SK-N-SH (cell line): Measurements from ENCODE around the gene C5orf52. TPM values are rescaled to one million over a fixed set of nuclear protein-coding genes. Genes with fewer than 3 reads are reported as not detected.
"Not testable (repeated sequence)": the region's sequence is repeated elsewhere in the genome, so short reads cannot be mapped to it uniquely, and the experiment has no call there.

Experiments used
- CTCF ChIA-PET: fragments of 300-600, 350-600 bp; formaldehyde crosslinking; extraction: SDS; loops from one replicate; lab custom pipeline; 2021; lab: Yijun Ruan, JAX
- POLR2A ChIA-PET: fragments of 350-600 bp; sonication (Branson Sonifier 250); formaldehyde crosslinking; extraction: SDS; loops from one replicate; lab custom pipeline; 2020; ENCODE audit warnings: antibody characterized with exemption, inconsistent platforms; lab: Yijun Ruan, JAX
- DNase-seq: peaks from one replicate; pipeline ENCODE4 v3.0.0; 2012
- H2AFZ ChIP-seq: fragments of 200-600 bp; sonication (generic); 2 replicates; pipeline ENCODE4 v1.8.1; 2016; ENCODE audit warnings: antibody characterized with exemption, mild to moderate bottlenecking, low read depth
- H3F3A ChIP-seq: fragments of 200-600 bp; sonication (generic); replicated peaks from 2 replicates; pipeline ENCODE3; 2016; ENCODE audit warnings: antibody characterized with exemption, mild to moderate bottlenecking; ENCODE audit not compliant: insufficient read depth
- H3K27ac ChIP-seq, 2 experiments: fragments of 200-500 bp in 1 of 2; fragments of 200-600 bp in 1 of 2; sonication (Bioruptor generic) in 1 of 2; sonication (generic), shearing (Covaris generic) in 1 of 2; 2 replicates each; pipeline versions ENCODE4 v1.5.1 to v1.6.1; 2014 to 2016; ENCODE audit warnings: low read depth in 2 of 2, inconsistent platforms in 1 of 2, low read length in 1 of 2, mild to moderate bottlenecking in 1 of 2, mixed read lengths in 1 of 2
- H3K27me3 ChIP-seq: fragments of 200-600 bp; sonication (generic), shearing (Covaris generic); 2 replicates; pipeline ENCODE4 v1.6.1; 2016; ENCODE audit warnings: mixed run types; ENCODE audit not compliant: insufficient read depth
- H3K36me3 ChIP-seq, 2 experiments: fragments of 200-500 bp in 1 of 2; fragments of 200-600 bp in 1 of 2; sonication (Bioruptor generic) in 1 of 2; sonication (generic) in 1 of 2; replicated peaks in 1 of 2; 2 replicates each; pipeline versions ENCODE3 to v1.5.1; 2014 to 2016; ENCODE audit warnings: low read length in 1 of 2, mild to moderate bottlenecking in 1 of 2; ENCODE audit not compliant: insufficient read depth in 2 of 2, control insufficient read depth in 1 of 2
- H3K4me1 ChIP-seq, 2 experiments: fragments of 200-500 bp in 1 of 2; fragments of 200-600 bp in 1 of 2; sonication (Bioruptor generic) in 1 of 2; sonication (generic), shearing (Covaris generic) in 1 of 2; 2 replicates each; pipeline versions ENCODE4 v1.5.1 to v1.6.1; 2014 to 2016; ENCODE audit warnings: low read depth in 1 of 2, low read length in 1 of 2, mixed run types in 1 of 2; ENCODE audit not compliant: insufficient read depth in 2 of 2, control insufficient read depth in 1 of 2
- H3K4me2 ChIP-seq: fragments of 200-600 bp; sonication (generic), shearing (Covaris generic); 2 replicates; pipeline ENCODE4 v1.6.1; 2017; ENCODE audit warnings: mixed run types
- H3K4me3 ChIP-seq, 2 experiments: fragments of 200-500 bp in 1 of 2; fragments of 200-600 bp in 1 of 2; sonication (Bioruptor generic) in 1 of 2; sonication (generic), shearing (Covaris generic) in 1 of 2; 2 replicates each; pipeline versions ENCODE4 v1.5.1 to v1.8.1; 2014 to 2016; ENCODE audit warnings: low read depth in 2 of 2, inconsistent platforms in 1 of 2, low read length in 1 of 2, mild to moderate bottlenecking in 1 of 2, mixed read lengths in 1 of 2, moderate library complexity in 1 of 2
- H3K79me2 ChIP-seq: fragments of 200-600 bp; sonication (generic); 2 replicates; pipeline ENCODE4 v1.8.1; 2017; ENCODE audit warnings: mild to moderate bottlenecking; ENCODE audit not compliant: insufficient read depth
- H3K9ac ChIP-seq: fragments of 200-600 bp; sonication (generic); 2 replicates; pipeline ENCODE4 v1.6.1; 2017; ENCODE audit warnings: mixed run types
- H3K9me2 ChIP-seq: fragments of 200-600 bp; sonication (generic); 2 replicates; pipeline ENCODE4 v1.6.1; 2017; ENCODE audit warnings: mixed run types
- H3K9me3 ChIP-seq: fragments of 200-600 bp; sonication (generic); 2 replicates; pipeline ENCODE4 v1.6.1; 2017; ENCODE audit warnings: mixed run types, mild to moderate bottlenecking, moderate library complexity
- H4K20me1 ChIP-seq: fragments of 200-600 bp; sonication (generic); 2 replicates; pipeline ENCODE4 v1.6.1; 2017; ENCODE audit warnings: mild to moderate bottlenecking, mixed run types; ENCODE audit not compliant: insufficient read depth
- WGBS: methylation state at CpG from one replicate; pipeline ENCODE4 v1.1.6; 2017; ENCODE audit warnings: low lambda C conversion rate; 5-methylcytosine and 5-hydroxymethylcytosine counted together
- polyA plus RNA-seq, 3 experiments: library from polyadenylated mRNA; depleted of rRNA; stranded (reverse); fragments of >200 nt; gene quantifications; 2 replicates each; pipeline ENCODE4 v1.2.3, GENCODE V29; 2012

The C5orf52 gene
- polyA plus RNA-seq, 1 of the 3 experiments (the other 2 are of a cell fraction): not detected

DNA sequence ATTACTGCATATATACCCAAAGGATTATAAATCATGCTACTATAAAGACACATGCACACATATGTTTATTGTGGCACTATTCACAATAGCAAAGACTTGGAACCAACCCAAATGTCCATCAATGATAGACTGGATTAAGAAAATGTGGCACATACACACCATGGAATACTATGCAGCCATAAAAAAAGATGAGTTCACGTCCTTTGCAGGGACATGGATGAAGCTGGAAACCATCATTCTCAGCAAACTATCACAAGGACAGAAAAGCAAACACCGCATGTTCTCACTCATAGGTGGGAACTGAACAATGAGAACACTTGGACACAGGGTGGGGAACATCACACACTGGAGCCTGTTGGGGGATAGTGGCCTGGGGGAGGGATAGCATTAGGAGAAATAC lies 55.3 kb downstream of the C5orf52 start:
- H3K9me3 ChIP-seq, H3K9ac ChIP-seq, POLR2A ChIA-PET, H3K4me3 ChIP-seq, CTCF ChIA-PET, H3K4me2 ChIP-seq, H3K9me2 ChIP-seq, H2AFZ ChIP-seq, H3K27me3 ChIP-seq, H3F3A ChIP-seq, H4K20me1 ChIP-seq, DNase-seq, H3K27ac ChIP-seq, H3K4me1 ChIP-seq, H3K79me2 ChIP-seq, H3K36me3 ChIP-seq: not testable (repeated sequence)
- 91% methylated on average over 2 of the region's 2 CpGs for WGBS

DNA sequence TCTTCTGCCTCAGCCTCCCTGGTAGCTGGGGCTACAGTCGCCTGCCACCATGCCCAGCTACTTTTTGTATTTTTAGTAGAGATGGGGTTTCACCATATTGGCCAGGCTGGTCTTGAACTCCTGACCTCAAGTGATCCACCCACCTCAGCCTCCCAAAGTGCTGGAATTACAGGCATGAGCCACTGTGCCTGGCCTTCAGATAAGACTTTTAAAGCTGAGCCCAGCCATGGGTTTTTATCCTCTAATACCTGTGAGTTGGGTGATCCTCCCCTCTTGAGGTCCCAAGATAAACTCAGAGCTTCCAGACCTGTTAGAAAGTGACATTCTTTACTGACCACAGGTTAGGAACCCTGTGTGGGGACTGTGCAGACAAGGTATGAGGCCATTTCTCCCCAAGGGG lies 56.5 kb downstream of the C5orf52 start:
- peaks cover 17% of the 10 kb centered on the region for H3F3A ChIP-seq
- POLR2A ChIA-PET, H4K20me1 ChIP-seq, H3K27me3 ChIP-seq, H2AFZ ChIP-seq, H3K36me3 ChIP-seq, H3K9me2 ChIP-seq, H3K9ac ChIP-seq, H3K9me3 ChIP-seq, H3K4me2 ChIP-seq, H3K27ac ChIP-seq, H3K4me1 ChIP-seq, H3K4me3 ChIP-seq, DNase-seq: not testable (repeated sequence)
- 89% methylated on average over 1 of the region's 1 CpG for WGBS
- CTCF ChIA-PET: interaction anchor here (0.9 to 1.6 kb wide), 3 partner anchors 9 to 17 kb away, joined by 3 to 10 read pairs (median 4); partner anchors contain the start of gene LSM11
- peaks cover 12% of the 10 kb centered on the region for H3K79me2 ChIP-seq

Other genes with a start within 250 kb of the C5orf52 start
- gene NIPAL4, start 211.3 kb upstream of the C5orf52 start, polyA plus RNA-seq (2012; rRNA removed): 2.3 and 2.6 TPM in 2 replicates
- gene ADAM19, start 95.8 kb upstream of the C5orf52 start, polyA plus RNA-seq (2012; rRNA removed): 43.1 and 46.9 TPM in 2 replicates
- gene SOX30, start 19.1 kb upstream of the C5orf52 start, polyA plus RNA-seq (2012; rRNA removed): 0.10 and 0.13 TPM in 2 replicates
- 32.0 and 37.0 TPM in 2 replicates for gene THG1L, start 59.9 kb downstream of the C5orf52 start, polyA plus RNA-seq (2012; rRNA removed)
- 0.95 and 1.3 TPM in 2 replicates for gene LSM11, start 72.2 kb downstream of the C5orf52 start, polyA plus RNA-seq (2012; rRNA removed)
- gene CLINT1, start 187.6 kb downstream of the C5orf52 start, polyA plus RNA-seq (2012; rRNA removed): 65.4 and 105 TPM in 2 replicates